Caco-2 (cell line): ENCODE measurements around the gene LCMT1. TPM values are rescaled to one million over a fixed set of nuclear protein-coding genes. Genes with fewer than 3 reads are reported as not detected.

Experiments used
- BruUV-seq: library from RNA; stranded (reverse); fragments of 400-500 nt; replicated peaks from 2 replicates; lab custom pipeline; 2021; lab: Mats Ljungman, UMichigan
- CTCF ChIA-PET: fragments of 300-600 bp; sonication (Branson Sonifier 250); formaldehyde crosslinking; loops from one replicate; lab custom pipeline; 2022; ENCODE audit warnings: antibody characterized with exemption; lab: Charles Lee
- POLR2A ChIA-PET: fragments of 300-600 bp; sonication (Branson Sonifier 250); formaldehyde crosslinking; loops from one replicate; lab custom pipeline; 2022; ENCODE audit warnings: antibody characterized with exemption; lab: Charles Lee
- DNase-seq, 2 experiments: peaks; one replicate each; pipeline versions ENCODE4 v3.0.0 to v3.0.0-alpha.2; 2020 to 2022
- H3K27me3 ChIP-seq: replicated peaks from 2 replicates; pipeline ENCODE4 v1.6.0; 2011; ENCODE audit warnings: low read length; ENCODE audit not compliant: control insufficient read depth, insufficient read depth
- H3K36me3 ChIP-seq: 2 replicates; pipeline ENCODE4 v1.5.1; 2011; ENCODE audit warnings: low read length; ENCODE audit not compliant: control insufficient read depth, insufficient read depth
- H3K4me1 ChIP-seq: fragments of 250-450 bp; sonication (Bioruptor Pico); 2 replicates; pipeline ENCODE4 v1.5.1; 2020; ENCODE audit warnings: mild to moderate bottlenecking
- H3K4me3 ChIP-seq: 2 replicates; pipeline ENCODE4 v1.5.1; 2011; ENCODE audit warnings: low read depth, mild to moderate bottlenecking, control low read depth, low read length
- H3K9me3 ChIP-seq: fragments of 250-450 bp; sonication (Bioruptor Pico); 2 replicates; pipeline ENCODE4 v1.5.1; 2020; ENCODE audit warnings: mild to moderate bottlenecking, moderate library complexity
- H3K27ac Mint-ChIP-seq: one replicate; pipeline ENCODE4 v1.8.0; 2022; ENCODE audit warnings: mixed read lengths; ENCODE audit not compliant: unreplicated experiment
- H3K27me3 Mint-ChIP-seq: one replicate; pipeline ENCODE4 v1.8.0; 2022; ENCODE audit warnings: mixed read lengths; ENCODE audit not compliant: insufficient read depth, unreplicated experiment
- H3K36me3 Mint-ChIP-seq: one replicate; pipeline ENCODE4 v1.8.0; 2022; ENCODE audit warnings: mild to moderate bottlenecking, mixed read lengths; ENCODE audit not compliant: insufficient read depth, unreplicated experiment
- H3K4me1 Mint-ChIP-seq: one replicate; pipeline ENCODE4 v1.8.0; 2022; ENCODE audit warnings: low read depth, mixed read lengths; ENCODE audit not compliant: unreplicated experiment
- H3K4me3 Mint-ChIP-seq: one replicate; pipeline ENCODE4 v1.8.0; 2022; ENCODE audit warnings: mild to moderate bottlenecking, moderate library complexity, mixed read lengths; ENCODE audit not compliant: unreplicated experiment
- H3K9me3 Mint-ChIP-seq: one replicate; pipeline ENCODE4 v1.8.0; 2022; ENCODE audit warnings: mixed read lengths; ENCODE audit not compliant: unreplicated experiment
- CTCF ChIP-seq, 2 experiments: fragments of 200-600 bp in 1 of 2; IDR thresholded peaks; 1 replicate in 1 of 2; 2 replicates in 1 of 2; pipeline versions ENCODE4 v1.5.1 to v1.8.0; 2011 to 2022; ENCODE audit warnings: antibody characterized with exemption in 1 of 2, control low read depth in 1 of 2, inconsistent platforms in 1 of 2, low read depth in 1 of 2, low read length in 1 of 2, mild to moderate bottlenecking in 1 of 2, moderate library complexity in 1 of 2; ENCODE audit not compliant: insufficient read depth in 1 of 2, severe bottlenecking in 1 of 2, unreplicated experiment in 1 of 2
- intact Hi-C: fragments of 100-400 bp; cut with micrococcal nuclease; formaldehyde crosslinking; loops from one replicate; pipeline ENCODE4 v1.10.0; 2022; ENCODE audit not compliant: unreplicated experiment
- total RNA-seq: library from RNA; stranded (reverse); gene quantifications from 2 replicates; pipeline ENCODE4 v1.2.3, GENCODE V29; 2022

LCMT1 gene
- total RNA-seq, 1 experiment from 2014 or later, result 53.9 TPM

- no peak for DNase-seq
- Mint-ChIP-seq H3K27me3 (no peaks in the 10 kb centered on the region), H3K36me3 (no peaks in the 10 kb centered on the region), H3K9me3 (no peaks in the 10 kb centered on the region), H3K4me1 (peaks cover 7% of the 10 kb centered on the region), H3K27ac (no peak overlapping the region), H3K4me3 (no peak overlapping the region)
- intact Hi-C loops, result no loop called here
- no peaks in the 10 kb centered on the region for H3K9me3 ChIP-seq
- no peak for TF ChIP-seq CTCF (IDR thresholded peaks at IDR 0.05; ENCODE audit: insufficient read depth in 1 of 2, low read depth in 1 of 2, low read length in 1 of 2, severe bottlenecking in 1 of 2, unreplicated experiment in 1 of 2)
- POLR2A ChIA-PET, result no interaction called here
- no peaks in the 10 kb centered on the region for H3K27me3 ChIP-seq
- H3K36me3 ChIP-seq, result no peaks in the 10 kb centered on the region
- CTCF ChIA-PET, result no interaction called here
- BruUV-seq, result no TSS peak
- H3K4me1 ChIP-seq, result peaks cover 15% of the 10 kb centered on the region
- no peak overlapping the region for H3K4me3 ChIP-seq
Measured at GRCh38 chr16:25093208-25094061, 18.1 kb upstream of the LCMT1 start.

- no peaks in the 10 kb centered on the region for H3K36me3 ChIP-seq
- no peaks in the 10 kb centered on the region for H3K27me3 ChIP-seq
- no peak for DNase-seq
- H3K27me3 Mint-ChIP-seq, result no peaks in the 10 kb centered on the region
- no peak overlapping the region for H3K4me3 ChIP-seq
- H3K9me3 Mint-ChIP-seq, result no peaks in the 10 kb centered on the region
- no peaks in the 10 kb centered on the region for H3K36me3 Mint-ChIP-seq
- H3K4me3 Mint-ChIP-seq, result no peak overlapping the region
- peaks cover 11% of the 10 kb centered on the region for H3K4me1 ChIP-seq
- no peak overlapping the region for H3K27ac Mint-ChIP-seq
- no TSS peak for BruUV-seq
- POLR2A ChIA-PET, result no interaction called here
- H3K9me3 ChIP-seq, result no peaks in the 10 kb centered on the region
- TF ChIP-seq CTCF (IDR thresholded peaks at IDR 0.05; ENCODE audit: insufficient read depth in 1 of 2, low read depth in 1 of 2, low read length in 1 of 2, severe bottlenecking in 1 of 2, unreplicated experiment in 1 of 2), result no peak
- peaks cover 4% of the 10 kb centered on the region for H3K4me1 Mint-ChIP-seq
- intact Hi-C loops, result no loop called here
- CTCF ChIA-PET, result no interaction called here
Measured at GRCh38 chr16:25094596-25094995, 16.9 kb upstream of the LCMT1 start.

- POLR2A ChIA-PET, result no interaction called here
- intact Hi-C loops, result no loop called here
- Mint-ChIP-seq H3K27me3 (no peaks in the 10 kb centered on the region), H3K4me3 (no peak overlapping the region), H3K4me1 (no peaks in the 10 kb centered on the region), H3K27ac (no peak overlapping the region), H3K9me3 (no peaks in the 10 kb centered on the region), H3K36me3 (no peaks in the 10 kb centered on the region)
- CTCF ChIA-PET, result no interaction called here
- DNase-seq, result no peak
- Histone ChIP-seq H3K4me3 (no peak overlapping the region), H3K27me3 (no peaks in the 10 kb centered on the region), H3K4me1 (0 out of 2 replicates have a peak, but pooled peaks cover 6% of the 10 kb centered on the region), H3K36me3 (no peaks in the 10 kb centered on the region), H3K9me3 (no peaks in the 10 kb centered on the region)
- BruUV-seq, result no TSS peak
- TF ChIP-seq CTCF (IDR thresholded peaks at IDR 0.05; ENCODE audit: insufficient read depth in 1 of 2, low read depth in 1 of 2, low read length in 1 of 2, severe bottlenecking in 1 of 2, unreplicated experiment in 1 of 2), result no peak
Measured at GRCh38 chr16:25095636-25096035, 15.9 kb upstream of the LCMT1 start.
